Thymus (tissue), 11 donors: Measurements from ENCODE around the gene DCUN1D5. TPM values are rescaled to one million over a fixed set of nuclear protein-coding genes. Genes with fewer than 3 reads are reported as not detected.
"Not testable (repeated sequence)": the region's sequence is repeated elsewhere in the genome, so short reads cannot be mapped to it uniquely, and the experiment has no call there.

Experiments
- DNase-seq, 9 donors: peaks; one replicate each; pipeline ENCODE4 v3.0.0-alpha.2; 2013; ENCODE audit warnings: low spot score in 9 of 9, low read depth in 6 of 9, missing footprints in 1 of 9
- H3K27ac ChIP-seq, 2 donors: one replicate each; pipeline ENCODE4 v1.5.1; 2013; ENCODE audit warnings: control low read depth in 1 of 2, low read depth in 1 of 2, low read length in 1 of 2, mild to moderate bottlenecking in 1 of 2, moderate library complexity in 1 of 2
- H3K27me3 ChIP-seq, 2 donors: one replicate each; pipeline ENCODE4 v1.5.1; 2013; ENCODE audit warnings: low read length in 1 of 2; ENCODE audit not compliant: control insufficient read depth in 2 of 2, insufficient read depth in 1 of 2
- H3K36me3 ChIP-seq, 2 donors: one replicate each; pipeline ENCODE4 v1.5.1; 2013; ENCODE audit warnings: low read length in 1 of 2, mild to moderate bottlenecking in 1 of 2, moderate library complexity in 1 of 2; ENCODE audit not compliant: control insufficient read depth in 2 of 2, insufficient read depth in 2 of 2
- H3K4me1 ChIP-seq, 2 donors: one replicate each; pipeline ENCODE4 v1.5.1; 2013; ENCODE audit warnings: low read length in 2 of 2; ENCODE audit not compliant: control insufficient read depth in 2 of 2, insufficient read depth in 2 of 2
- H3K4me3 ChIP-seq, 2 donors: one replicate each; pipeline ENCODE4 v1.5.1; 2013; ENCODE audit warnings: low read length in 2 of 2, control low read depth in 1 of 2, mild to moderate bottlenecking in 1 of 2
- H3K9me3 ChIP-seq, 2 donors: one replicate each; pipeline ENCODE4 v1.5.1; 2013; ENCODE audit warnings: low read length in 1 of 2, mild to moderate bottlenecking in 1 of 2; ENCODE audit not compliant: control insufficient read depth in 2 of 2, insufficient read depth in 1 of 2
- WGBS: extraction: QIAGEN DNeasy Blood & Tissue Kit; methylation state at CpG from one replicate; pipeline ENCODE4 v1.1.7; 2013; 5-methylcytosine and 5-hydroxymethylcytosine counted together
- polyA plus RNA-seq: library from polyadenylated mRNA; stranded (reverse); fragments of 200-250 nt; gene quantifications from one replicate; pipeline ENCODE4 v1.2.3, GENCODE V29; 2013
- total RNA-seq: library from RNA; stranded (reverse); fragments of 120-200 nt; gene quantifications from one replicate; pipeline ENCODE4 v1.2.4, GENCODE V29; 2013
- donor health status: healthy.

Gene DCUN1D5
- total and polyA plus RNA-seq, 2 donors, result 21.1 to 37.1 TPM

DNA sequence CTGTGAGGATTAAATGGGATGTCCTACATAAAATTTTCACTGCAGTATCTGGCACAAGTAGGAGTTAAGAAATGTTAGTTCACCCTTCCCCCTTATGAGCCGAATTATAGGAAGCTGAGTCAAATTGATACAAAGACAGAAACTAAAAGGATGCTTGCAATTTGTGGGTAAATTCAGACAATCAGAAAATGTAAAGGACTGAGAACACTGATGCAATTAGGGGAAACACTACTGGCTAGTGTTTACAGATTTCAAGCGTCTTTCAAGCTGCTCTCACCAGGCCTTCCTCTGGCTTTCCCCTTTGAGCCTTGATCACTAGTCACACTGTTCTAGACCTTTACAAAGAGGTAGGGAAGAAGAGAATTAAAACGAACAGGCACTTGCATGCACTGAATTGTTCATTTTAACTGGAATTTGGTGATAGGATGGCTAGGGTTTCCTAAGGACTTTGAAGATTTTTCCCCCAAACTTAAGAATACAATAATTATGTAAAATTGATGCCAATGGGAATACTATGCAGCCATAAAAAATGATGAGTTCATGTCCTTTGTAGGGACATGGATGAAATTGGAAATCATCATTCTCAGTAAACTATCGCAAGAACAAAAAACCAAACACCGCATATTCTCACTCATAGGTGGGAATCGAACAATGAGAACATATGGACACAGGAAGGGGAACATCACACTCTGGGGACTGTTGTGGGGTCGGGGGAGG, 63.5 kb downstream of the DCUN1D5 start:
- not testable (repeated sequence) for H3K27ac ChIP-seq, H3K27me3 ChIP-seq, H3K36me3 ChIP-seq, H3K4me3 ChIP-seq, H3K4me1 ChIP-seq, H3K9me3 ChIP-seq
- 84% methylated on average over 6 of the region's 7 CpGs for WGBS
- peak in 1 of 9 donors; percentile 16 for DNase-seq

- H3K27me3 ChIP-seq, result no peaks in the 10 kb centered on the region
- WGBS, result 96% methylated on average over 3 of the region's 3 CpGs
- H3K4me1 ChIP-seq, result no peaks in the 10 kb centered on the region
Measured at GRCh38 chr11:103024086-103024485, 67.9 kb downstream of the DCUN1D5 start.

DNA sequence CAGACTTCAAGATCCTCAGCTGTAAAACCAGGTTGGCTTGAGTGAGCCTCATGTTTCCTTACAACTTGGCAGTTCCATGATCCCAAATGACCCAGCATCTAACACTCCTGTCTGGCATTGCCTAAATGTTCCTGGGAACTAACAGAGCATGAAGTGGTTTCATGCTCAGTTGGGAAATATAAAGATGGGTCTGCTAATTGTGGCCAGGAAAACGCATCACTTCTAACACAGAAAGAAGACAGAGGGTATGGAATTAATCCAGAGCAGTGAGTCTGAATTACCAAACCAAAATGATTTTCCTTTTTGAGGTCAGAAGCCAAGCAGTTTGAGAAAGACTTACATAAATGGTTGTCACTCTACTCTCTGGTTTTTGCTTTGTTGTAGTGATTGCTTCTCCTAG, 75.9 kb downstream of the DCUN1D5 start:
- Histone ChIP-seq H3K9me3 (no peaks in the 10 kb centered on the region), H3K4me1 (no peaks in the 10 kb centered on the region), H3K4me3 (no peak overlapping the region), H3K27ac (no peak overlapping the region), H3K36me3 (no peaks in the 10 kb centered on the region), H3K27me3 (no peaks in the 10 kb centered on the region)
- 87% methylated on average over 1 of the region's 1 CpG for WGBS
- DNase-seq, result no peak

More at GRCh38 chr11:103024086-103024485, 67.9 kb downstream of the DCUN1D5 start:
- no peak for DNase-seq
- Histone ChIP-seq H3K4me3 (no peak overlapping the region), H3K9me3 (no peaks in the 10 kb centered on the region), H3K27ac (no peak overlapping the region), H3K36me3 (no peaks in the 10 kb centered on the region)

- 89% methylated on average over 1 of the region's 1 CpG for WGBS
- no peaks in the 10 kb centered on the region for H3K27me3 ChIP-seq
- H3K27ac ChIP-seq, result no peak overlapping the region
- no peaks in the 10 kb centered on the region for H3K4me1 ChIP-seq
- no peaks in the 10 kb centered on the region for H3K36me3 ChIP-seq
- no peak for DNase-seq
- peaks cover 0 to 6% of the 10 kb centered on the region in 2 donors for H3K9me3 ChIP-seq
- no peak overlapping the region for H3K4me3 ChIP-seq
Measured at GRCh38 chr11:103013421-103013820, 78.5 kb downstream of the DCUN1D5 start.

Other genes with a start within 250 kb of the DCUN1D5 start
- gene MMP3, start 248.6 kb downstream of the DCUN1D5 start, total RNA-seq, result 0.28 TPM
- gene MMP3, start 248.6 kb downstream of the DCUN1D5 start, polyA plus RNA-seq, result 0.48 TPM
- 10.8 TPM for gene MMP12, start 217.2 kb downstream of the DCUN1D5 start, total RNA-seq
- 12.5 TPM for gene MMP12, start 217.2 kb downstream of the DCUN1D5 start, polyA plus RNA-seq
- 0.42 TPM for gene MMP13, start 136.4 kb downstream of the DCUN1D5 start, total RNA-seq
- 0.75 TPM for gene MMP13, start 136.4 kb downstream of the DCUN1D5 start, polyA plus RNA-seq
- 5.5 TPM for gene DYNC2H1, start 17.3 kb upstream of the DCUN1D5 start, total RNA-seq
- 13.6 TPM for gene DYNC2H1, start 17.3 kb upstream of the DCUN1D5 start, polyA plus RNA-seq